ENCODE measurements around the gene MLH1.

- TF ChIP-seq CTCF (IDR thresholded peaks at IDR 0.05) (no peak), EP300 (IDR thresholded peaks at IDR 0.05) (no peak), POLR2A (IDR thresholded peaks at IDR 0.05) (no peak)
These were observed 79.6 kb downstream of the MLH1 start for GRCh38 chr3:37072892-37073291.

Measured in tibial nerve (tissue), 4 donors.